ENCODE results near the gene ITGAL.
"Not testable (repeated sequence)": the region's sequence is repeated elsewhere in the genome, so short reads cannot be mapped to it uniquely, and the experiment has no call there.

Gene ITGAL

GRCh38 chr16:30493941-30494488 is 21.5 kb downstream of the ITGAL start:
- no peak for DNase-seq

DNA sequence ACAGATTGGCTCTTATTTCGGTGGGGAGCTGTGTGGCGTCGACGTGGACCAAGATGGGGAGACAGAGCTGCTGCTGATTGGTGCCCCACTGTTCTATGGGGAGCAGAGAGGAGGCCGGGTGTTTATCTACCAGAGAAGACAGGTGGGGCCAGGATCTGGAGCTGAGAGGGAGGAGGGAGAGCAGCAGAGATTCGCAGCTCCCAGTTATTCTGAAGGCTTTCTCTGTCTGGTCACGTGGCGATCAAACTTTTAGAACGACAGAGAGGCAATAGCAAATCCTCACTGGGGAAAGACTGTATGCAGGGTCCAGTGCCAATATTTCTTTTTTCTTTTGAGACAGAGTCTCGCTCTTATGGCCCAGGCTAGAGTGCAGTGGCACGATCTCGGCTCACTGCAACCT is 22.2 kb downstream of the ITGAL start:
- no peak for DNase-seq

DNA sequence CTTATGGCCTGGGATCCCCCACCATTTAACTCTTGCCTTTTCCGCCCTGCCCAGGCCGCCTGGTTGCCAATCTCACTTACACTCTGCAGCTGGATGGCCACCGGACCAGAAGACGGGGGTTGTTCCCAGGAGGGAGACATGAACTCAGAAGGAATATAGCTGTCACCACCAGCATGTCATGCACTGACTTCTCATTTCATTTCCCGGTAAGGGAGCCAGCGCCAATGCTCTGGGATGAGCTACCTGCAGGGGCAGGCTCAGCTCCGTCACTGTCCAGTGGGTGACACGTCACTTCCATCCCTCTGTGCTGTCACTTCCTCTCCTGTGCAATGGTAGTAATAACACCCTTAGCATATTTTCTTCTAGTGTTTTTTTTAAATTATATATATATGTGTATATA is 26.7 kb downstream of the ITGAL start:
- DNase-seq, result no peak

GRCh38 chr16:30503403-30504296 is 31.1 kb downstream of the ITGAL start:
- DNase-seq, result no peak

- DNase-seq, result no peak
Observed at GRCh38 chr16:30509081-30509765, 36.7 kb downstream of the ITGAL start.

DNA sequence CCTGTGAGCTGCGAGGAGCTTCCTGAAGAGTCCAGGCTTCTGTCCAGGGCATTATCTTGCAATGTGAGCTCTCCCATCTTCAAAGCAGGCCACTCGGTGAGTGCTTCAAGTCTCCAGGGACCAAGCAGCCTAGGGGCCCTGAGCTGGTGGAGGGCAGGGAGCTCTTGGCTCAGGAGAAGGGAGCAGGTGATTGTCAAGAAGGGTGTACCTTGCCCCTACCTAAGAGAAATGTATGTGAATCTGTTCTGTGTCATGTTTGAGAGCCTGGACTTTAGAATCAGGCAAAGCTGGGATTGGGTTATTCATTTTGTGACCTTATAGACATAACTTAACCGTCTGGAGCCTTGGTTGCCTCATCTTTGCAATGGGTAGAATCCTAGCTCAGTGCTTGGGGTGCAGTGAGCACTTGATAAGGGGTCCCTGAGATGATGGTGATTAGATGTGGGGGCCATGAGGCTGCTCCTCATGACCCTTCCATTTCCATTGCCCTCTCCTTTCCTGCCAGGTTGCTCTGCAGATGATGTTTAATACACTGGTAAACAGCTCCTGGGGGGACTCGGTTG is 37.9 kb downstream of the ITGAL start:
- DNase-seq, result no peak

DNA sequence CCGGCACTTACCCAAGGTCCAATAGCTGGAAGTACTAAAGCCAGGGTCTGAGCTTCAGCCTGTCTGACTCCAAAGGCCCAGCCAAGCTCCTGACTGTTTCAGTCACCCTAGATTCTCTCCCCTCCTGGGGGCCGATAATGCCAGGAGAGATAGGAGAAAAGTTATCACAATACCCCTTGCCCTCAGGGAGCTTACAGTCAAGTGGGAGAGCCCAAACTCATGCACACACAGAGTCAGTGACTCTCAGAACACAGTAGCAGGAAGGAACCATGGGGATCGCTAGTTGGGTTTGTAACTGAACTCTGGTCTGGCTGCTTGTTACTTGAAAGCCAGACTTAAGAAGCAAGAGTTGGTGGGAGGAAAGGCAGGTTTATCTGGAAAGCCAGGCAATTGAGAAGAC is 39.0 kb downstream of the ITGAL start:
- DNase-seq, result no peak

GRCh38 chr16:30515275-30515674 is 42.7 kb downstream of the ITGAL start:
- DNase-seq, result no peak

- no peak for DNase-seq
Observed at GRCh38 chr16:30518552-30518951, 46.0 kb downstream of the ITGAL start.

GRCh38 chr16:30519120-30520049 is 46.8 kb downstream of the ITGAL start:
- DNase-seq, result no peak

- DNase-seq, result no peak
Observed at GRCh38 chr16:30521476-30521872, 48.9 kb downstream of the ITGAL start.

- no peak for DNase-seq
Observed at GRCh38 chr16:30521873-30522641, 49.5 kb downstream of the ITGAL start.

DNA sequence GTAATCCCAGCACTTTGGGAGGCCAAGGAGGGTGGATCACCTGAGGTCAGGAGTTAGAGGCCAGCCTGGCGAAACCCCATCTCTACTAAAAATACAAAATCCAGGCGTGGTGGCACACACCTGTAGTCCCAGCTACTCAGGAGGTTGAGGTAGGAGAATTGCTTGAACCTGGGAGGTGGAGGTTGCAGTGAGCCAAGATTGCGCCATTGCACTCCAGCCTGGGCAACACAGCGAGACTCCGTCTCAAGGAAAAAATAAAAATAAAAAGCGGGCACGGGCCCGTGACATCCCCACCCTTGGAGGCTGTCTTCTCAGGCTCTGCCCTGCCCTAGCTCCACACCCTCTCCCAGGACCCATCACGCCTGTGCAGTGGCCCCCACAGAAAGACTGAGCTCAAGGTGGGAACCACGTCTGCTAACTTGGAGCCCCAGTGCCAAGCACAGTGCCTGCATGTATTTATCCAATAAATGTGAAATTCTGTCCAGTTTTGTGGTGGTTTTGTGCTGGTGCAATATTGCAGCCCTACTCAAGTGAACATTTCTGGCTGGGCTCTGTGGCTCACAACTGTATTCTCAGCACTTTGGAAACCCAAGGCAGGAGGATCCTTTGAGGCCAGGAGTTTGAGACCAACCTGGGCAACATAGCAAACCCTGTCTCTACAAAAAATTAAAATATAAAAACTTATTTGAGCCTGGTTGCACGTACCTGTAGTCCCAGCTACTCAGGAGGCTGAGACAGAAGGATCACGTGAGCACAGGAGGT is 50.3 kb downstream of the ITGAL start:
- not testable (repeated sequence) for DNase-seq

GRCh38 chr16:30523768-30524574 is 51.4 kb downstream of the ITGAL start:
- DNase-seq, result no peak

DNA sequence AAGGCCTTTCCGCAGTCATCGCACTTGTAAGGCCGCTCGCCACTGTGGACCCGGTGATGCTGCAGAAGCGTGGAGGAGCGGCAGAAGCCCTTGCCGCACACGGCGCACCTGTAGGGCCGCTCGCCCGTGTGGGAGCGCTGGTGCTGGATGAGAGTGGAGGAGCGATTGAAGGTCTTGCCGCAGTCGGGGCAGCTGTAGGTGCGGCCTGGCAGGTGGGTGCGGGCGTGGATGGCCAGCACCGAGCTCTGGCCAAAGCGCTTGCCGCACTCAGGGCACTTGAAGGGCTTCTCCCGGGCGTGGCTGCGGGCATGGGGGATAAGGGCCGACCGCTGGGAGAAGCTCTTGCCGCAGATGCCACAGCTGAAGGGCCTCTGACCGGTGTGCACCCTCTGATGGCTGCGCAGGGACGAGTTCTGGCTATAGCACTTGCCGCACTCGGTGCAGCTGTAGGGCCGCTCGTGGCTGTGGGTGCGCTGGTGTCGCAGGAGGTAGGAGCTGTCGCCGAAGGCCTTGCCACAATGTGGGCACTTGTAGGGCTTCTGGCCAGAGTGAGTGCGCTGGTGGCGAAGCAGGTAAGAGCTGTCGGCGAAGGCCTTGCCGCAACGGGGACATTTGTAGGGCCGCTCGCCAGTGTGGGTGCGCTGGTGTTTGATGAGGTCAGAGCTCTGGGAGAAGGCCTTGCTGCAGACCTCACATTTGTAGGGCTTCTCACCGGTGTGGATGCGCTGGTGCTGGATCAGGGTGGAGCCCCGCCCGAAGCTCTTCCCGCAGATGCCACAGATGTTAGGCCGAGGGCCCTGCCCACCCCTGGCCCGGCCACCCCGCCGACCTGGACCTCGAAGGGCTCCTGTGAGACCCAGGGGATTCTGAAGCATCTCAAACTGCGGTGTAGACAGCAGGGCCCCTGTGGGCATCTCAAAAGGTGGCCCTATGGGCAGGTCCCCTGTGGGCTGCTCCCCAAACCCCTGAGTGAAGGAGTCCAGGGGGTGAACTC is 52.3 kb downstream of the ITGAL start:
- no peak for DNase-seq

GRCh38 chr16:30525844-30526136 is 53.2 kb downstream of the ITGAL start:
- DNase-seq, result no peak

- DNase-seq, result peak; percentile 15
Observed at GRCh38 chr16:30526137-30526822, 53.7 kb downstream of the ITGAL start, which contains the start of gene ZNF768. Gene ZNF768, minus strand, starts transcription at chr16:30526566. Its CDS starts 153 bp downstream, at chr16:30526413.

All from central memory CD4-positive, alpha-beta T cell (primary cell).